HCT116 (cell line): ENCODE measurements around the gene LRP1B. TPM values are rescaled to one million over a fixed set of nuclear protein-coding genes. Genes with fewer than 3 reads are reported as not detected.
A peak's percentile ranks its signal among the peaks of the same experiment; 100 is the strongest.

ENCODE experiments used
- ATAC-seq: fragments of 200-7000 bp; cut with Tn5 transposase; 2 replicates; pipeline ENCODE4 v1.9.1; 2020; ENCODE audit warnings: mild to moderate bottlenecking, moderate library complexity
- BruUV-seq: library from RNA; stranded (reverse); fragments of 400-500 nt; replicated peaks from 2 replicates; lab custom pipeline; 2021; lab: Mats Ljungman, UMichigan
- CTCF ChIA-PET: fragments of 300-600 bp; sonication (Branson Sonifier 250); formaldehyde crosslinking; loops from one replicate; lab custom pipeline; 2021; ENCODE audit warnings: antibody characterized with exemption; lab: Charles Lee
- POLR2A ChIA-PET: fragments of 300-600, 350-600 bp; sonication (Branson Sonifier 250); formaldehyde crosslinking; loops from one replicate; lab custom pipeline; 2021; ENCODE audit warnings: antibody characterized with exemption; lab: Charles Lee
- RAD21 ChIA-PET, 2 experiments: fragments of 300-600 bp; sonication (Branson Sonifier 250); formaldehyde crosslinking; loops; one replicate each; lab custom pipeline; 2023; ENCODE audit warnings: low total read pairs in 2 of 2; ENCODE audit not compliant: uncharacterized antibody in 2 of 2, unreplicated experiment in 2 of 2, low non-redundant PET in 1 of 2; lab: Charles Lee
- DNase-seq: peaks from one replicate; pipeline ENCODE4 v3.0.0-alpha.2; 2010; ENCODE audit warnings: low read depth, low spot score
- H2AFZ ChIP-seq: fragments of 200-600 bp; shearing (Covaris generic), sonication (generic); 2 replicates; pipeline ENCODE4 v1.6.1; 2017; ENCODE audit warnings: low read depth, mixed run types, mixed read lengths, antibody characterized with exemption, low read length; ENCODE audit not compliant: poor library complexity, severe bottlenecking
- H3K27ac ChIP-seq: 2 replicates; pipeline ENCODE4 v1.5.1; 2012; ENCODE audit warnings: low read depth, low read length
- H3K27me3 ChIP-seq: fragments of 200-600 bp; sonication (generic); 2 replicates; pipeline ENCODE4 v1.6.1; 2016; ENCODE audit warnings: mixed run types, low read length, mixed read lengths; ENCODE audit not compliant: insufficient read depth
- H3K36me3 ChIP-seq, 2 experiments: fragments of 200-500 bp in 1 of 2; fragments of 200-600 bp in 1 of 2; sonication (Bioruptor generic) in 1 of 2; sonication (generic) in 1 of 2; 2 replicates each; pipeline versions ENCODE4 v1.5.1 to v1.6.1; 2014 to 2016; ENCODE audit warnings: low read length in 2 of 2, inconsistent platforms in 1 of 2, mixed read lengths in 1 of 2, mixed run types in 1 of 2; ENCODE audit not compliant: insufficient read depth in 2 of 2, control insufficient read depth in 1 of 2
- H3K4me1 ChIP-seq, 2 experiments: fragments of 200-600 bp in 1 of 2; sonication (generic) in 1 of 2; 2 replicates each; pipeline versions ENCODE4 v1.5.1 to v1.6.1; 2012 to 2017; ENCODE audit warnings: low read length in 2 of 2, inconsistent platforms in 1 of 2, mild to moderate bottlenecking in 1 of 2, mixed read lengths in 1 of 2, mixed run types in 1 of 2, moderate library complexity in 1 of 2; ENCODE audit not compliant: insufficient read depth in 2 of 2, control insufficient read depth in 1 of 2
- H3K4me2 ChIP-seq: fragments of 200-600 bp; sonication (generic); 2 replicates; pipeline ENCODE4 v1.6.1; 2017; ENCODE audit warnings: mixed run types, low read length, mixed read lengths
- H3K4me3 ChIP-seq, 2 experiments: fragments of 200-600 bp in 1 of 2; sonication (generic) in 1 of 2; replicated peaks in 1 of 2; 2 replicates each; pipeline ENCODE4 v1.5.1; 2011 to 2016; ENCODE audit warnings: low read length in 2 of 2, control low read depth in 1 of 2, low read depth in 1 of 2, mild to moderate bottlenecking in 1 of 2, mixed read lengths in 1 of 2, mixed run types in 1 of 2
- H3K79me2 ChIP-seq: fragments of 200-600 bp; sonication (generic); 2 replicates; pipeline ENCODE4 v1.6.1; 2017; ENCODE audit warnings: mild to moderate bottlenecking, mixed run types, low read length, moderate library complexity, mixed read lengths; ENCODE audit not compliant: insufficient read depth
- H3K9ac ChIP-seq: fragments of 200-600 bp; sonication (generic); 2 replicates; pipeline ENCODE4 v1.6.1; 2016; ENCODE audit warnings: low read length, mixed read lengths
- H3K9me2 ChIP-seq: fragments of 200-600 bp; sonication (generic), shearing (Covaris generic); 2 replicates; pipeline ENCODE4 v1.6.1; 2017; ENCODE audit warnings: mixed run types, mild to moderate bottlenecking, moderate library complexity; ENCODE audit not compliant: insufficient read depth
- H3K9me3 ChIP-seq, 2 experiments: fragments of 200-500 bp in 1 of 2; fragments of 200-600 bp in 1 of 2; sonication (Bioruptor generic) in 1 of 2; sonication (generic) in 1 of 2; 2 replicates each; pipeline ENCODE4 v1.6.1; 2014 to 2017; ENCODE audit warnings: low read length in 2 of 2, mixed read lengths in 2 of 2, inconsistent platforms in 1 of 2, low read depth in 1 of 2, mild to moderate bottlenecking in 1 of 2, mixed run types in 1 of 2, moderate library complexity in 1 of 2; ENCODE audit not compliant: control insufficient read depth in 1 of 2, insufficient read depth in 1 of 2
- H4K20me1 ChIP-seq: fragments of 200-600 bp; sonication (generic), shearing (Covaris generic); 2 replicates; pipeline ENCODE4 v1.6.1; 2017; ENCODE audit warnings: mixed run types, mild to moderate bottlenecking, moderate library complexity; ENCODE audit not compliant: insufficient read depth
- CEBPB ChIP-seq: IDR thresholded peaks from 2 replicates; pipeline ENCODE4 v1.6.1; 2012; ENCODE audit warnings: low read depth
- CTCF ChIP-seq, 3 experiments: fragments of 200-600 bp in 1 of 3; sonication (generic) in 1 of 3; IDR thresholded peaks in 2 of 3; conservative IDR thresholded peaks in 1 of 3; 2 replicates each; pipeline ENCODE4 v1.5.1; 2012 to 2017; ENCODE audit warnings: low read depth in 2 of 3, low read length in 2 of 3, antibody characterized with exemption in 1 of 3, borderline replicate concordance in 1 of 3, control low read depth in 1 of 3, mild to moderate bottlenecking in 1 of 3, mixed read lengths in 1 of 3, mixed run types in 1 of 3, moderate library complexity in 1 of 3; ENCODE audit not compliant: insufficient read depth in 1 of 3
- EGR1 ChIP-seq: IDR thresholded peaks from 2 replicates; pipeline ENCODE4 v1.6.1; 2012; ENCODE audit warnings: low read depth
- ELF1 ChIP-seq: IDR thresholded peaks from 2 replicates; pipeline ENCODE4 v1.6.1; 2012; ENCODE audit warnings: low read depth, borderline replicate concordance
- EZH2 ChIP-seq: fragments of 200-600 bp; sonication (generic); IDR thresholded peaks from 2 replicates; pipeline ENCODE4 v1.6.1; 2017; ENCODE audit warnings: antibody characterized with exemption, mixed run types
- EZH2phosphoT487 ChIP-seq: fragments of 200-600 bp; IDR thresholded peaks from 2 replicates; pipeline ENCODE4 v1.6.1; 2018; ENCODE audit warnings: antibody characterized with exemption, borderline replicate concordance
- FOSL1 ChIP-seq: IDR thresholded peaks from 2 replicates; pipeline ENCODE4 v1.6.1; 2012; ENCODE audit warnings: low read depth
- JUND ChIP-seq: IDR thresholded peaks from 2 replicates; pipeline ENCODE4 v1.6.1; 2012
- POLR2A ChIP-seq: IDR thresholded peaks from 2 replicates; pipeline ENCODE4 v1.7.0; 2011; ENCODE audit warnings: borderline replicate concordance; ENCODE audit not compliant: insufficient read depth, insufficient read length; ENCODE audit errors: extremely low read depth
- POLR2AphosphoS5 ChIP-seq: IDR thresholded peaks from 2 replicates; pipeline ENCODE4 v1.6.1; 2011; ENCODE audit warnings: mild to moderate bottlenecking, low read depth, low read length, moderate library complexity
- RAD21 ChIP-seq: IDR thresholded peaks from 2 replicates; pipeline ENCODE4 v1.6.1; 2012; ENCODE audit warnings: low read depth, mild to moderate bottlenecking
- SIN3A ChIP-seq: IDR thresholded peaks from 2 replicates; pipeline ENCODE4 v1.6.1; 2012; ENCODE audit warnings: low read depth
- SP1 ChIP-seq: IDR thresholded peaks from 2 replicates; pipeline ENCODE4 v1.6.1; 2012; ENCODE audit warnings: low read depth
- SRF ChIP-seq: IDR thresholded peaks from 2 replicates; pipeline ENCODE4 v1.6.1; 2012; ENCODE audit warnings: low read depth
- TCF7L2 ChIP-seq: IDR thresholded peaks from 2 replicates; pipeline ENCODE4 v1.7.0; 2011; ENCODE audit warnings: borderline replicate concordance, inconsistent platforms; ENCODE audit not compliant: insufficient read depth, insufficient read length; ENCODE audit errors: extremely low read depth
- ZBTB33 ChIP-seq: IDR thresholded peaks from 2 replicates; pipeline ENCODE4 v1.6.1; 2011; ENCODE audit warnings: mild to moderate bottlenecking, low read length, moderate library complexity; ENCODE audit not compliant: insufficient replicate concordance; ENCODE audit errors: extremely low read depth
- ZFX ChIP-seq: fragments of 450-650 bp; IDR thresholded peaks from 2 replicates; pipeline ENCODE4 v1.6.1; 2017
- ZNF274 ChIP-seq: fragments of 200-500 bp; sonication (Bioruptor generic); IDR thresholded peaks from 2 replicates; pipeline ENCODE4 v1.6.1; 2014; ENCODE audit warnings: mild to moderate bottlenecking, low read depth, low read length, inconsistent platforms
- intact Hi-C: fragments of 100-400 bp; cut with micrococcal nuclease; formaldehyde crosslinking; loops from 2 replicates; pipeline ENCODE4 v1.10.0; 2022
- total RNA-seq: library from RNA; stranded (reverse); gene quantifications from one replicate; pipeline ENCODE4 v1.2.1, GENCODE V29; 2021; ENCODE audit not compliant: unreplicated experiment
- TF ChIP-seq, protein P1 (sequence below): IDR thresholded peaks from 2 replicates; pipeline ENCODE4 v1.6.1; 2012; ENCODE audit warnings: low read depth
- TF ChIP-seq, protein P2 (sequence below): IDR thresholded peaks from 2 replicates; pipeline ENCODE4 v1.6.1; 2012

LRP1B gene
- total RNA-seq, 1 experiment from 2014 or later, result 0.34 TPM

- Histone ChIP-seq H3K27me3 (no peaks in the 10 kb centered on the region), H3K79me2 (no peaks in the 10 kb centered on the region), H2AFZ (peak overlapping the region; percentile 38), H3K9me2 (no peaks in the 10 kb centered on the region), H3K9me3 (no peaks in the 10 kb centered on the region), H3K4me2 (no peak overlapping the region), H3K4me1 (peaks cover 2 to 7% of the 10 kb centered on the region in 2 experiments; a peak in 3 of 4 replicates), H3K9ac (no peak overlapping the region), H3K36me3 (no peaks in the 10 kb centered on the region), H3K27ac (no peak overlapping the region), H3K4me3 (no peak overlapping the region)
- ChIA-PET RAD21 (no interaction called here), CTCF (no interaction called here), POLR2A (no interaction called here)
- intact Hi-C loops, result no loop called here
- ATAC-seq, result no peak
- no TSS peak for BruUV-seq
- no peak for DNase-seq
- TF ChIP-seq EZH2 (no peak), SRF (no peak), JUND (no peak), EGR1 (no peak), ELF1 (no peak), POLR2AphosphoS5 (no peak), EZH2phosphoT487 (no peak), ZFX (no peak), POLR2A (no peak), CTCF (IDR thresholded peaks at IDR 0.05 in 2 of 3, conservative IDR thresholded peaks at IDR 0.05 in 1 of 3; ENCODE audit: borderline replicate concordance in 1 of 3, insufficient read depth in 1 of 3, low read depth in 2 of 3, low read length in 2 of 3) (no peak), CEBPB (no peak), ZBTB33 (no peak), ZNF274 (no peak), SIN3A (no peak), FOSL1 (no peak), SP1 (no peak), RAD21 (no peak), TCF7L2 (no peak)
- TF ChIP-seq, protein P1, sequence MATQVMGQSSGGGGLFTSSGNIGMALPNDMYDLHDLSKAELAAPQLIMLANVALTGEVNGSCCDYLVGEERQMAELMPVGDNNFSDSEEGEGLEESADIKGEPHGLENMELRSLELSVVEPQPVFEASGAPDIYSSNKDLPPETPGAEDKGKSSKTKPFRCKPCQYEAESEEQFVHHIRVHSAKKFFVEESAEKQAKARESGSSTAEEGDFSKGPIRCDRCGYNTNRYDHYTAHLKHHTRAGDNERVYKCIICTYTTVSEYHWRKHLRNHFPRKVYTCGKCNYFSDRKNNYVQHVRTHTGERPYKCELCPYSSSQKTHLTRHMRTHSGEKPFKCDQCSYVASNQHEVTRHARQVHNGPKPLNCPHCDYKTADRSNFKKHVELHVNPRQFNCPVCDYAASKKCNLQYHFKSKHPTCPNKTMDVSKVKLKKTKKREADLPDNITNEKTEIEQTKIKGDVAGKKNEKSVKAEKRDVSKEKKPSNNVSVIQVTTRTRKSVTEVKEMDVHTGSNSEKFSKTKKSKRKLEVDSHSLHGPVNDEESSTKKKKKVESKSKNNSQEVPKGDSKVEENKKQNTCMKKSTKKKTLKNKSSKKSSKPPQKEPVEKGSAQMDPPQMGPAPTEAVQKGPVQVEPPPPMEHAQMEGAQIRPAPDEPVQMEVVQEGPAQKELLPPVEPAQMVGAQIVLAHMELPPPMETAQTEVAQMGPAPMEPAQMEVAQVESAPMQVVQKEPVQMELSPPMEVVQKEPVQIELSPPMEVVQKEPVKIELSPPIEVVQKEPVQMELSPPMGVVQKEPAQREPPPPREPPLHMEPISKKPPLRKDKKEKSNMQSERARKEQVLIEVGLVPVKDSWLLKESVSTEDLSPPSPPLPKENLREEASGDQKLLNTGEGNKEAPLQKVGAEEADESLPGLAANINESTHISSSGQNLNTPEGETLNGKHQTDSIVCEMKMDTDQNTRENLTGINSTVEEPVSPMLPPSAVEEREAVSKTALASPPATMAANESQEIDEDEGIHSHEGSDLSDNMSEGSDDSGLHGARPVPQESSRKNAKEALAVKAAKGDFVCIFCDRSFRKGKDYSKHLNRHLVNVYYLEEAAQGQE, result no peak
- TF ChIP-seq, protein P2, sequence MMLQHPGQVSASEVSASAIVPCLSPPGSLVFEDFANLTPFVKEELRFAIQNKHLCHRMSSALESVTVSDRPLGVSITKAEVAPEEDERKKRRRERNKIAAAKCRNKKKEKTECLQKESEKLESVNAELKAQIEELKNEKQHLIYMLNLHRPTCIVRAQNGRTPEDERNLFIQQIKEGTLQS, result no peak
- TF ChIP-seq, all 23 proteins: peak for 0
- H4K20me1 ChIP-seq, result no peaks in the 10 kb centered on the region
Measured at GRCh38 chr2:140801311-140801710, 1329.5 kb downstream of the LRP1B start.
